ENCODE data around the gene C17orf75. TPM values are rescaled to one million over a fixed set of nuclear protein-coding genes. Genes with fewer than 3 reads are reported as not detected.
"Not testable (repeated sequence)": the region's sequence is repeated elsewhere in the genome, so short reads cannot be mapped to it uniquely, and the experiment has no call there.

C17orf75 gene, protein sequence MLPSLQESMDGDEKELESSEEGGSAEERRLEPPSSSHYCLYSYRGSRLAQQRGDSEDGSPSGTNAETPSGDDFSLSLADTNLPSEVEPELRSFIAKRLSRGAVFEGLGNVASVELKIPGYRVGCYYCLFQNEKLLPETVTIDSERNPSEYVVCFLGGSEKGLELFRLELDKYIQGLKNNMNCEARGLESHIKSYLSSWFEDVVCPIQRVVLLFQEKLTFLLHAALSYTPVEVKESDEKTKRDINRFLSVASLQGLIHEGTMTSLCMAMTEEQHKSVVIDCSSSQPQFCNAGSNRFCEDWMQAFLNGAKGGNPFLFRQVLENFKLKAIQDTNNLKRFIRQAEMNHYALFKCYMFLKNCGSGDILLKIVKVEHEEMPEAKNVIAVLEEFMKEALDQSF
- 7.6 and 10.6 TPM in 2 replicates for total RNA-seq (2012; rRNA removed)

DNA sequence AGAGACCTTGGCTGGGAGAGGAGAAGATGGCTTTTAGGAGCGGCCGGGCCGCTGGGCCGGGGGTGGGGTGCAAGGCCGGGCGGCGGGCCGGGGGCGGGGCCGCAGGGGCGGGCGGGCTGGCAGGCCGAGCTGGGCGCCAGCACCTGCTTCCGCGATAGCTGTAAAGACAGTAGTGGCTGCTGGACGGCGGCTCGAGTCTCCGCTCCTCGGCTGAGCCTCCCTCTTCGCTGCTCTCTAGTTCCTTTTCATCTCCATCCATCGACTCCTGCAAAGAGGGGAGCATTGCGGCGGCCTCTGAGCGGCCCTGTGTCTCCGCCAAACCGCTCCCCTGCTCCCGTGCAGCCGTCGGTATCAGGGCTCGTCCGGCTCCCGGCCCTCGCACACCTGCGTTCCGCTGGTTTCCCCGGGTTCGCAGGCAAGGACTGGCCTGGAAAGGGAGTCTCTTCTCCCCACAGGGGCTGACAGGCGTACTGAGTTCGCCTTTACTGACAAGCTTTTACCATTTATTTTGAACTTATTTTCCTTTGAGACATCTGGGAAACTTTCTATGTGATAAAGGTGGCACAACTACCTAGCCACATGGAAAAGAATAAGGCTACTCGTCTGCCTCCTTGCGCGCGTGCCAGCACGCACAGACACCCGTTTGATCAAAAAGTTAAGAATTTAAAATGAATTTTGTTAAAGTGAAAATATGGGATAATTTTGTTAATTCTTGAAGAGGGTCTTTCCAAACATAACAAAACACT lies at the start of gene C17orf75:
C17orf75 (minus strand) TSS at position 317 of the 746 bp plus-strand sequence; CDS start at position 283, 34 bp downstream.
- H3K9ac ChIP-seq (ENCODE audit: low read depth, low read length): peak within 1 kb of the TSS; percentile 80
- no peaks in the 10 kb centered on the region for H3K36me3 ChIP-seq (ENCODE audit: insufficient read depth, low read length)
- peak within 1 kb of the TSS; percentile 73 for H3K4me3 ChIP-seq (ENCODE audit: low read length)
- H3K4me2 ChIP-seq (ENCODE audit: low read length): peak within 1 kb of the TSS; percentile 84
- no peaks in the 10 kb centered on the region for H3K9me3 ChIP-seq (replicated peaks; ENCODE audit: low read length)
- H3K4me1 ChIP-seq (ENCODE audit: control insufficient read depth, insufficient read depth, low read length): peaks cover 14% of the 10 kb centered on the region
- H3K27me3 ChIP-seq (ENCODE audit: control insufficient read depth, insufficient read depth, low read length): no peaks in the 10 kb centered on the region

DNA sequence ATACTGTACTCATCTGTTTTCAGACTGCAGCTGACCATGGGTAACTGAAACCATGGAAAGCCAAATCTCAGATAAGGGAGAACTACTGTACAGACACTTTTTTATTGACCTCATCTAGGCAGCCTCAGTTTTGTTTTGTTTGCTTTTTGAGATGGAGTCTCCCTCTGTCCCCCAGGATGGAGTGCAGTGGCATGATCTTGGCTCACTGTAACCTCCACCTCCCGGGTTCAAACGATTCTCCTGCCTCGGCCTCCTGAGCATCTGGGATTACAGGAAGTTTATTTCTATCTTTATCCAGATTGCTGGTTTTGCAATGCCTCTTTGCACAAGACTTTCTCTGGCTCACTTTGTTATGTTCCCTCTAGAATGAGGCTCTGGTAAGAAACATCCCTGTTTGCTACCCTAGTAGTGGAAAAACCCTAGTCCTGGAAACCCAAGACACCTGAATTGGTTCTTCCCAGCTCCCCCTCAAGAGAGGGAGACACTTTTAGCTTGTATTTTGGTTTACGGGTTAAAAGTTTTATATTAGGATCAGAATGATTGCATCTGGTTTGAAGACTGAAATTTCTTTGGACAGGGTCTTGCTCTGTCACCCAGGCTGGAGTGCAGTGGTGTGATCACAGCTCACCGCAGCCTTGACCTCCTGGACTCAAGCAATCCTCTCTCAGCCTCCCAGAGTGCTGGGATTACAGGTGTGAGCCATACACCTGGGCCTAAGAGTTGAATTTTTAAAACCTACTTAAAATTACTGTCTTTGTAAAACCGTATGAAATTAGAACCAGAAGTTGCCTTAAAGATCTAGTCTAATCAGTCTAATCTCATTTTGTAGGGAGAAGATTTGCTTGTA lies 46.9 kb upstream of the C17orf75 start:
- Histone ChIP-seq H3K4me1 (ENCODE audit: control insufficient read depth, insufficient read depth, low read length) (peaks cover 4% of the 10 kb centered on the region), H3K4me2 (ENCODE audit: low read length) (no peak overlapping the region), H3K36me3 (ENCODE audit: insufficient read depth, low read length) (peaks cover 26% of the 10 kb centered on the region), H3K27me3 (ENCODE audit: control insufficient read depth, insufficient read depth, low read length) (no peaks in the 10 kb centered on the region), H3K9ac (ENCODE audit: low read depth, low read length) (no peak overlapping the region), H3K9me3 (replicated peaks; ENCODE audit: low read length) (no peaks in the 10 kb centered on the region), H3K4me3 (ENCODE audit: low read length) (no peak overlapping the region)

DNA sequence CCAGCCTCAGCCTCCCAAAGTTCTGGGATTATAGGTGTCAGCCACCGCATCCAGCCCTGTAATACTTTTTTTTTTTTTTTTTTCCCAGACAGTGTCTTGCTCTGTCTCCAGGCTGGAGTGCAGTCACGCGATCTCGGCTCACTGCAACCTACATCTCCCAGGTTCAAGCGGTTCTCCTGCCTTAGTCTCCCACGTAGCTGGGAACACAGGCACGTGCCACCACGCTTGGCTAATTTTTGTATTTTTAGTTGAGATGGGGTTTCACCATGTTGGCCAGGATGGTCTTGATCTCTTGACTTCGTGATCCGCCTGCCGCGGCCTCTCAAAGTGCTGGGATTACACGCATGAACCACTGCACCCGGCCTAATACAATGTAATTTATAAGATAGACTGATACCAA lies 46.2 kb upstream of the C17orf75 start:
- H3K4me3 ChIP-seq (ENCODE audit: low read length); H3K4me1 ChIP-seq (ENCODE audit: control insufficient read depth, insufficient read depth, low read length); H3K4me2 ChIP-seq (ENCODE audit: low read length): not testable (repeated sequence)

DNA sequence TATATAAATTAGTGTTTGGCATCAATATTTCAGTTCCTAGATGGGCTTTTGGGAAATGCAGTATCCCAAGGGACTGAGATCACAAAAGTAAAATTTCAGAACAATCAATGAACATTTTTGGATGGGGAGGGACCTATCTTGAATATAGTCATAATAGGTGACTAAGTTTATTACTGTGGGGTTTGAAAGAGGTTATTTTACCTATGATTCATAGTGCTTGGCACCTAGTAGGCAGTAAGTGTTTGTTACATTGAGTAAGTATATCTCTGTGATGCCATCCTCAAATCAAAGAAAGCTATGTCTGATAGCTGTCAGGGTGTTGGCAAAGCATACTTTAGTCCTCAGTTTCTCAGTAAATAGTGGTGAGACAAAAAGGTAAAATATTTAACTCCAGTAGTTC lies 44.9 kb upstream of the C17orf75 start:
- peaks cover 46% of the 10 kb centered on the region for H3K36me3 ChIP-seq (ENCODE audit: insufficient read depth, low read length)
- no peak overlapping the region for H3K9ac ChIP-seq (ENCODE audit: low read depth, low read length)
- H3K4me3 ChIP-seq (ENCODE audit: low read length): no peak overlapping the region
- H3K9me3 ChIP-seq (replicated peaks; ENCODE audit: low read length): no peaks in the 10 kb centered on the region
- H3K4me2 ChIP-seq (ENCODE audit: low read length): no peak overlapping the region
- H3K27me3 ChIP-seq (ENCODE audit: control insufficient read depth, insufficient read depth, low read length): no peaks in the 10 kb centered on the region
- H3K4me1 ChIP-seq (ENCODE audit: control insufficient read depth, insufficient read depth, low read length): peaks cover 4% of the 10 kb centered on the region

More for the DNA sequence above, 46.2 kb upstream of the C17orf75 start:
- H3K9me3 ChIP-seq (replicated peaks; ENCODE audit: low read length); H3K27me3 ChIP-seq (ENCODE audit: control insufficient read depth, insufficient read depth, low read length); H3K9ac ChIP-seq (ENCODE audit: low read depth, low read length): not testable (repeated sequence)
- peaks cover 33% of the 10 kb centered on the region for H3K36me3 ChIP-seq (ENCODE audit: insufficient read depth, low read length)

DNA sequence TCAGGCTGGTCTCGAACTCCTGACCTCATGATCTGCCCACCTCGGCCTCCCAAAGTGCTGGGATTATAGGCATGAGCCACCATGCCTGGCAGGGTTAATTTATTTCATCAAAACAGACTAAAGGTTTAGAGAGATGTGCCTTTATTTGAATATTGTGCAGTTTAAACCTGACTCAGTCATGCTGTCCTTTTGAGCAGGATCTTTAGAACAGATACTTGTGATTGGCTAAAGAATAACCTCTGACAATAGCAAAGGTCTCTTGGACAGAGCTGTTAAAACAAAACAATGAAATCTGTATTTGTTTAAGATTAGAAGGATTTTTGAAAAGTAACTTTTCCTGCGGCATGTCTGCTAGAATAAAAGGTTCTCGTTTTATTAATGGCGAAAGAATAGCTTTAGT lies 44.0 kb upstream of the C17orf75 start:
- no peak overlapping the region for H3K4me3 ChIP-seq (ENCODE audit: low read length)
- no peaks in the 10 kb centered on the region for H3K9me3 ChIP-seq (replicated peaks; ENCODE audit: low read length)
- no peak overlapping the region for H3K4me2 ChIP-seq (ENCODE audit: low read length)
- no peak overlapping the region for H3K9ac ChIP-seq (ENCODE audit: low read depth, low read length)
- H3K27me3 ChIP-seq (ENCODE audit: control insufficient read depth, insufficient read depth, low read length): no peaks in the 10 kb centered on the region
- peaks cover 54% of the 10 kb centered on the region for H3K36me3 ChIP-seq (ENCODE audit: insufficient read depth, low read length)
- H3K4me1 ChIP-seq (ENCODE audit: control insufficient read depth, insufficient read depth, low read length): peaks cover 4% of the 10 kb centered on the region

DNA sequence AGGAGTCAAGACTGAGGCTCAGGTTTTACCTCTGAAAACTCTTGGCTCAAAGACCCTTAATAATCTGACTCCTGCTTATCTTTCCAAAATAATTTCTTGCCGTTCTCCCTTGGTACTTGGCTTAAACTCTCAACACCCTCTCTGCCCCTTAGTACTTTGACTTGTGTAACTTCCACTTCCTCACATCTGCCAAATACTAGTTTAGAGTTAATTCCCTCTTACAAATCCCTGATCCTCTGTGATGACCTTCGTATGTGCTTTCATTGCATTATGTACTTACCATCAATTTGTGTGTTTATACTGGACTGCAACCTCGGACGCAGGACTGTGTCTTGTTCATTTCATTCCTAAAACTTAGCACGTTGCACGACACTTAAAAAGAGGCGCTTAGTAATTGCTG lies 43.1 kb upstream of the C17orf75 start:
- Histone ChIP-seq H3K27me3 (ENCODE audit: control insufficient read depth, insufficient read depth, low read length) (no peaks in the 10 kb centered on the region), H3K36me3 (ENCODE audit: insufficient read depth, low read length) (peaks cover 62% of the 10 kb centered on the region), H3K9me3 (replicated peaks; ENCODE audit: low read length) (no peaks in the 10 kb centered on the region), H3K4me1 (ENCODE audit: control insufficient read depth, insufficient read depth, low read length) (peaks cover 4% of the 10 kb centered on the region), H3K4me3 (ENCODE audit: low read length) (no peak overlapping the region), H3K4me2 (ENCODE audit: low read length) (no peak overlapping the region), H3K9ac (ENCODE audit: low read depth, low read length) (no peak overlapping the region)

DNA sequence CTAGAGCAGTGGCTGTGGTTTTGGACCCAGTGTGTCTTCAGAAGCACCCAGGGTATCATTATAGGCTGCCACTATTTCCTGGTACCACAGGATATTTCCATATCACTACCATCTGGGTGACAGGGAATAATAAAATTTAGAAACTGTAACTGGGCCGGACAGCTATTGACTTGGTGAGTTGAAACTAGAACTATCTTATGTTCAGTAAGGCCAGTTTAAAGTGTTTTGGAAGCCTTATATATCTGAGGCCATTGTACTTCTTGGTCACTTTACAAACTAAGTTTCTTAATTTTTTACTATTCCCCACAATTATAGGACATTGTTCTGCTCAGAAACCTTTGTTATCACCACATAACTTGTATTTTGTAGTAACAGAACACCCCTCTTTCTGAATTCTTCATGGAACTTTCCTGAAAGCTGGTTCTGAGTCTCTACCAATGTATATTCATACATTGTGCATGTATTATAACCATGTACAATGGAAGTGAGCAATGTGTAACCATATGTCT lies 42.0 kb upstream of the C17orf75 start:
- Histone ChIP-seq H3K4me2 (ENCODE audit: low read length) (no peak overlapping the region), H3K27me3 (ENCODE audit: control insufficient read depth, insufficient read depth, low read length) (no peaks in the 10 kb centered on the region), H3K4me1 (ENCODE audit: control insufficient read depth, insufficient read depth, low read length) (peaks cover 4% of the 10 kb centered on the region), H3K4me3 (ENCODE audit: low read length) (no peak overlapping the region), H3K36me3 (ENCODE audit: insufficient read depth, low read length) (peaks cover 72% of the 10 kb centered on the region), H3K9me3 (replicated peaks; ENCODE audit: low read length) (no peaks in the 10 kb centered on the region), H3K9ac (ENCODE audit: low read depth, low read length) (no peak overlapping the region)

DNA sequence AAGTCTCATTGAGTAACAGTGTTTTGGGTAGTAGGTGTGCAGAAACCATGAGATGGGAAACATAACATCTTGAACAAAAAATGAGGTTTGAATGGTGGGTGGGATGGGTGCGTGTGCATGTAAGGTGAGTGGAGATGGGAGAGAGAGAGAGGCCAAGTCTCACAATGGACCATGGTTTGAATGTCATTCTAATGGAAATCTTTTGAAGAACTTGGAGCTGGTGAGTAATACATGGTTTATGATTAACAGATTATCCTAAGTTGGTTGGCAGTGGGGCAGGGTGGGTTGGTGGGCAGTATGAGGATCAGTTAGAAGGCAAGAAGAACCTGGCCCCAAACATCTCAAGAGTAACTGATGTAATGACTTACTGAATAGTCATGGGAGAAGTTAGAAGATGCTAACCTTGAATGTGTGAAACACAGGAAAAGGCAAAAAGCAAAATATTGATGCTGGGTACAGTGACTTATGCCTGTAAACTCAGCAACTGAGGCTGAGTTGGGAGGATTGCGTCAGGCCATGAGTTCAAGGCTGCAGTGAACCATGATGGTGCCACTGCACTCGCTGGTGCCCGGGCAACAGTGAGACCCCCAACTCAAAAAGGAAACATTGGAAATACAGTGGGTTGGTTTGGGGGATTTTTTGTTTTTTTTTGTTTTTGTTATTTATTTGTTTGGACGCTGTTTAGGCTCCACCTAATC lies 40.7 kb upstream of the C17orf75 start:
- H3K9me3 ChIP-seq (replicated peaks; ENCODE audit: low read length): no peaks in the 10 kb centered on the region
- no peak overlapping the region for H3K9ac ChIP-seq (ENCODE audit: low read depth, low read length)
- peaks cover 78% of the 10 kb centered on the region for H3K36me3 ChIP-seq (ENCODE audit: insufficient read depth, low read length)
- H3K4me2 ChIP-seq (ENCODE audit: low read length): no peak overlapping the region
- peaks cover 4% of the 10 kb centered on the region for H3K4me1 ChIP-seq (ENCODE audit: control insufficient read depth, insufficient read depth, low read length)
- no peaks in the 10 kb centered on the region for H3K27me3 ChIP-seq (ENCODE audit: control insufficient read depth, insufficient read depth, low read length)
- no peak overlapping the region for H3K4me3 ChIP-seq (ENCODE audit: low read length)

DNA sequence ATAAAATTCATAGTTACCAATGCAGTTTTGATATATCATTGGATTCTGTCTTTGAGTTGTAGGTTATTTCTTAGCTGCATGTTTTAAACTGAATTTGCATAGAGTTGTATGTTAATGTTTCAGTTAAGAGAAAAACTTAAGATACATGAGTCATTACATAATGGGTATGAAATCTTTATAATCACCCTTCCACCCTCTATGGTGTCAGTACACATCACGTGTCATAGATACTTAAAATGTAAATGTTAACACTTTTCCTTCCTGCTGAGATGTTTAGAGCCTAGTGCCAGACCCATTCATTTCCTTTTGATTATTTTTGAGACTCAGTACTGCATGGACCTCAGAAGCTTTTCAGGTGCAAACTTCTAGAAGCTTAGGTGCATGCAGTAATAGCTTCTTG lies 28.5 kb upstream of the C17orf75 start:
- no peaks in the 10 kb centered on the region for H3K9me3 ChIP-seq (replicated peaks; ENCODE audit: low read length)
- H3K9ac ChIP-seq (ENCODE audit: low read depth, low read length): no peak overlapping the region
- H3K36me3 ChIP-seq (ENCODE audit: insufficient read depth, low read length): peaks cover 92% of the 10 kb centered on the region
- H3K4me3 ChIP-seq (ENCODE audit: low read length): no peak overlapping the region
- H3K4me2 ChIP-seq (ENCODE audit: low read length): no peak overlapping the region
- no peaks in the 10 kb centered on the region for H3K4me1 ChIP-seq (ENCODE audit: control insufficient read depth, insufficient read depth, low read length)
- no peaks in the 10 kb centered on the region for H3K27me3 ChIP-seq (ENCODE audit: control insufficient read depth, insufficient read depth, low read length)

DNA sequence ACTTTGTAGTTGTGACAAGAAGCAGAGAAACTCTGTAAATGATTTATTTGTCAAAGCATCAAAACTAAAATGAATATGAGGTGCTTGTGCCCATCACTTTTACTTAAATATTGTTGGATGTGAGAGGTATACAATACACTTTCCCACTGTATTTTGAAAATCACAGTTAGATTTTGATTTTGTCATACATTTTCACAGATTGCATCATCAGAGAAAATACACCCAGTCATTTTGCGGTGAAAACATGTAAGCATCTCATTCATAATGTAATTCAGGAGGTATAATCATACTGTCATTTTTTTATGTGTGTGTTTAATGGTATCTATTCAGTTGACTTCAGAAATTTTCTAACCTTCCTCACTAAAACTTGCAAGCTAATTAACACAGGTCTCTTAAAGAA lies 19.3 kb upstream of the C17orf75 start:
- peaks cover 88% of the 10 kb centered on the region for H3K36me3 ChIP-seq (ENCODE audit: insufficient read depth, low read length)

More for the DNA sequence above, 19.3 kb upstream of the C17orf75 start:
- Histone ChIP-seq H3K9ac (ENCODE audit: low read depth, low read length) (no peak overlapping the region), H3K4me3 (ENCODE audit: low read length) (no peak overlapping the region), H3K27me3 (ENCODE audit: control insufficient read depth, insufficient read depth, low read length) (no peaks in the 10 kb centered on the region), H3K4me1 (ENCODE audit: control insufficient read depth, insufficient read depth, low read length) (no peaks in the 10 kb centered on the region), H3K9me3 (replicated peaks; ENCODE audit: low read length) (no peaks in the 10 kb centered on the region), H3K4me2 (ENCODE audit: low read length) (no peak overlapping the region)

Measured in skeletal muscle satellite cell (primary cell).